HUES48 (cell line): ENCODE data around the gene SLC29A1.

Experiments used
- H3K27ac ChIP-seq: one replicate; pipeline ENCODE4 v1.7.0; 2013; ENCODE audit warnings: low read depth, low read length, inconsistent platforms
- H3K27me3 ChIP-seq: 2 replicates; pipeline ENCODE4 v1.6.1; 2013; ENCODE audit warnings: mild to moderate bottlenecking, low read length; ENCODE audit not compliant: control insufficient read depth, insufficient read depth
- H3K36me3 ChIP-seq: 2 replicates; pipeline ENCODE4 v1.6.1; 2013; ENCODE audit warnings: low read length; ENCODE audit not compliant: control insufficient read depth, insufficient read depth
- H3K4me1 ChIP-seq: 2 replicates; pipeline ENCODE4 v1.6.1; 2013; ENCODE audit warnings: mild to moderate bottlenecking, low read length; ENCODE audit not compliant: control insufficient read depth, insufficient read depth
- H3K4me3 ChIP-seq: 2 replicates; pipeline ENCODE4 v1.5.1; 2013; ENCODE audit warnings: mild to moderate bottlenecking, low read depth, low read length
- H3K9ac ChIP-seq: 2 replicates; pipeline ENCODE4 v1.6.1; 2013; ENCODE audit warnings: mild to moderate bottlenecking, low read depth, low read length, moderate library complexity
- H3K9me3 ChIP-seq: 2 replicates; pipeline ENCODE4 v1.6.1; 2013; ENCODE audit warnings: low read length; ENCODE audit not compliant: control insufficient read depth, insufficient read depth

The SLC29A1 gene

GRCh38 chr6:44272999-44273566 is 49.7 kb downstream of the SLC29A1 start:
- Histone ChIP-seq H3K4me3 (no peak overlapping the region), H3K27ac (no peak overlapping the region), H3K36me3 (no peaks in the 10 kb centered on the region), H3K9me3 (no peaks in the 10 kb centered on the region), H3K27me3 (peaks cover 59% of the 10 kb centered on the region), H3K9ac (no peak overlapping the region), H3K4me1 (peaks cover 25% of the 10 kb centered on the region)

GRCh38 chr6:44273617-44274016 is 50.2 kb downstream of the SLC29A1 start:
- no peak overlapping the region for H3K9ac ChIP-seq
- H3K9me3 ChIP-seq: no peaks in the 10 kb centered on the region
- no peak overlapping the region for H3K27ac ChIP-seq
- peaks cover 61% of the 10 kb centered on the region for H3K27me3 ChIP-seq
- peaks cover 19% of the 10 kb centered on the region for H3K4me1 ChIP-seq
- H3K4me3 ChIP-seq: no peak overlapping the region
- no peaks in the 10 kb centered on the region for H3K36me3 ChIP-seq

GRCh38 chr6:44275271-44275748 is 51.9 kb downstream of the SLC29A1 start:
- Histone ChIP-seq H3K27ac (no peak overlapping the region), H3K9ac (no peak overlapping the region), H3K36me3 (no peaks in the 10 kb centered on the region), H3K4me3 (no peak overlapping the region; the same call in 1 of the 2 replicates), H3K9me3 (no peaks in the 10 kb centered on the region), H3K4me1 (peaks cover 14% of the 10 kb centered on the region), H3K27me3 (peaks cover 46% of the 10 kb centered on the region)

GRCh38 chr6:44275749-44276648 is 52.6 kb downstream of the SLC29A1 start:
- H3K9ac ChIP-seq: no peak overlapping the region
- H3K4me3 ChIP-seq: peak overlapping the region; percentile 34; the same call in 1 of the 2 replicates
- peaks cover 14% of the 10 kb centered on the region for H3K4me1 ChIP-seq
- H3K27me3 ChIP-seq: peaks cover 46% of the 10 kb centered on the region
- no peak overlapping the region for H3K27ac ChIP-seq
- no peaks in the 10 kb centered on the region for H3K9me3 ChIP-seq
- H3K36me3 ChIP-seq: no peaks in the 10 kb centered on the region

GRCh38 chr6:44276667-44277640 is 53.6 kb downstream of the SLC29A1 start:
- Histone ChIP-seq H3K27ac (no peak overlapping the region), H3K4me1 (peaks cover 4% of the 10 kb centered on the region; the same call in 1 of the 2 replicates), H3K9me3 (no peaks in the 10 kb centered on the region), H3K4me3 (no peak overlapping the region), H3K36me3 (no peaks in the 10 kb centered on the region), H3K27me3 (peaks cover 46% of the 10 kb centered on the region), H3K9ac (no peak overlapping the region)

- no peak overlapping the region for H3K27ac ChIP-seq
- H3K9me3 ChIP-seq: no peaks in the 10 kb centered on the region
- H3K9ac ChIP-seq: no peak overlapping the region
- H3K36me3 ChIP-seq: no peaks in the 10 kb centered on the region
- peaks cover 4% of the 10 kb centered on the region; the same call in 1 of the 2 replicates for H3K4me1 ChIP-seq
- H3K4me3 ChIP-seq: no peak overlapping the region
- peaks cover 46% of the 10 kb centered on the region for H3K27me3 ChIP-seq
Measured at GRCh38 chr6:44277763-44278162, 54.4 kb downstream of the SLC29A1 start.

GRCh38 chr6:44278315-44278714 is 54.9 kb downstream of the SLC29A1 start:
- peaks cover 47% of the 10 kb centered on the region for H3K27me3 ChIP-seq
- peaks cover 4% of the 10 kb centered on the region; the same call in 1 of the 2 replicates for H3K4me1 ChIP-seq
- H3K9ac ChIP-seq: no peak overlapping the region
- no peak overlapping the region for H3K4me3 ChIP-seq
- no peak overlapping the region for H3K27ac ChIP-seq
- H3K36me3 ChIP-seq: no peaks in the 10 kb centered on the region
- H3K9me3 ChIP-seq: no peaks in the 10 kb centered on the region

GRCh38 chr6:44278774-44279697 is 55.6 kb downstream of the SLC29A1 start:
- no peaks in the 10 kb centered on the region for H3K9me3 ChIP-seq

More at GRCh38 chr6:44278774-44279697, 55.6 kb downstream of the SLC29A1 start:
- peaks cover 51% of the 10 kb centered on the region for H3K27me3 ChIP-seq
- no peak overlapping the region for H3K27ac ChIP-seq
- no peaks in the 10 kb centered on the region for H3K36me3 ChIP-seq
- peaks cover 4% of the 10 kb centered on the region; the same call in 1 of the 2 replicates for H3K4me1 ChIP-seq
- no peak overlapping the region for H3K9ac ChIP-seq
- H3K4me3 ChIP-seq: no peak overlapping the region
